T1000 (cell line): ENCODE results near the gene KLHL6.
"Not testable (repeated sequence)": the region's sequence is repeated elsewhere in the genome, so short reads cannot be mapped to it uniquely, and the experiment has no call there.

ENCODE experiments used
- DNase-seq: peaks from one replicate; lab custom pipeline; 2025; ENCODE audit warnings: mixed read lengths; lab: John Stamatoyannopoulos, UW

The KLHL6 gene

DNA sequence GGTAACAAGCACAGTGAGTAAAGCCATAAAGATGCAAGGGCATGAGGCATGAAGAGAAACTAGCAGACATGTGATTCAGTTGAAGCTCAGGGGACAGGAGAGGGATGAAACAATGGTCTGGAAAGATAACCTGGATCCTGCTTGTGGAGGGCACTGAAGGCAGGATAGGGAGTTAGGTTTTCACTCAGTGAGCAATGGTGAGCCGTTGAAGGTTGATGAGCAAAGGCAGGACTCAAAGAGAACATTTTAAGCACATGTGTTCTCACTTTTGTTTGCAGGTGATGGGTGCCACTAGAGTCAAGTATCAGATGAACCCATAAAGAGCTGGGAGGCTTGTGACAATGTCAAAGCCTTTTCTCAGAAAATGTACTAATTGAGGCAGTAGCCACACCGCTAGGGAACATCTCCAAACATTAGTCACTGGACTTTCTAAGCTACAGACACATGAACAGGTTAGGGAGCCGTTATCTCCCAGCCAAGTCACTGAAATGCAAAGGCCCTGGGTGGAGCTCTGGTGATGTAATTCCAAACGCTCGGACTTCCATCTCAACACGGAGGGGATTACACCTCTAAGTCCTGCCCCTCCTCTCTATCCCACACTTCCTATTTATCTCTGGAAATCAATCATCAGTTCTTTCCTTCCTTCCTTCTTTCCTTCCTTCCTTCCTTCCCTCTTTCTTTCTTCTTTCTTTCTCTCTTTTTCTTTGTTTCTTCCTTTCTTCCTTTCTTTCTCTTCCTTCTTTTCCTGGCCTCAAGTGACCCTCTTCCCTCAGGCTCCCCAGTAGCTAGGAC is 22.7 kb downstream of the KLHL6 start:
- DNase-seq = no peak

DNA sequence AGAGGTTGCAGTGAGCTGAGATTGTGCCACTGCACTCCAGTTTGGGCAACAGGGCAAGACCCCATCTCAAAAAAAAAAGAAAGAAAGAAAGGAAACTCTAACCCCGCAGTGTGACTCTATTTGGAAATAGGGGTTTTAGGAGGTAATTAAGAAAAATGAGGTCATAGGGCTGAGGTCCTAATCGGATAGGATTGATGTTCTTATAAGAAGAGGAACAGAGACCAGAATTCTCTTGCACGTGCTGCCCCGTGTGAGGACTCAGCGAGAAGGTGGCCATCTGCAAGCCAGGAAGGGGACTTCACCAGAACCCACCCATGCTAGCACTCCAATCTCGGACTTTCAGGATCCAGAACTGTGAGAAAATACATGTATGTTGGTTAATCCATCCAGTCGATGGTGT is 25.8 kb downstream of the KLHL6 start:
- no peak for DNase-seq

DNA sequence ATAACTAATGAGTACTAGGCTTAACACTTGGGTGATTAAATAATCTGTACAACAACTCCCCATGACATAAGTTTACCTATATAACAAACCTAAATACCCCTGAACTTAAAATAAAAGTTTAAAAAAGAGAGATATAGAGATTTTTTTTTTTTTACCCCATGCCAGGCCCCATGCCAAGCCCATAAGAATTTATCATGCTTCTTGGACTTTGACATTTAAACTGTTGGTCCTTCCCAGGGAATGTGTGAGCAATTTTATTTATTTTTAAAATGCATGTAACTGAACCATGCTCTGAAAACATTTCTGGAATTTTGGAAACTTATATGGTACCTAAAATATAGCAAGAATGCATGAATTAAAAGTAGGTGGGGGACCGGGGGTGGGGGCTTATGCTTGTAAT is 26.3 kb downstream of the KLHL6 start:
- no peak for DNase-seq

DNA sequence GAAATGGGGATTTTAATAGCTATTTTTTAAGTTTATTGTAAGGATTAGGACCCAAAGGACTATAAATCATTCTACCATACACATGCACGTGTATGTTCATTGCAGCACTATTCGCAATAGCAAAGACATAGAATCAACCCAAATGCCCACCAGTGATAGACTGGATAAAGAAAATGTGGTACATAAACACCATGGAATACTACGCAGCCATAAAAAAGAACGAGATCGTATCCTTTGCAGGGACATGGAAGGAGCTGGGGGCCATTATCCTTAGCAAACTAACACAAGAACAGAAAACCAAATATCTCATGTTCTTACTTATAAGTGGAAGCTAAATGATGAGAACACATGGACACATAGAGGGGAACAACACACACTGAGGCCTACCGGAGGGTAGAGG is 26.7 kb downstream of the KLHL6 start:
- DNase-seq = not testable (repeated sequence)

DNA sequence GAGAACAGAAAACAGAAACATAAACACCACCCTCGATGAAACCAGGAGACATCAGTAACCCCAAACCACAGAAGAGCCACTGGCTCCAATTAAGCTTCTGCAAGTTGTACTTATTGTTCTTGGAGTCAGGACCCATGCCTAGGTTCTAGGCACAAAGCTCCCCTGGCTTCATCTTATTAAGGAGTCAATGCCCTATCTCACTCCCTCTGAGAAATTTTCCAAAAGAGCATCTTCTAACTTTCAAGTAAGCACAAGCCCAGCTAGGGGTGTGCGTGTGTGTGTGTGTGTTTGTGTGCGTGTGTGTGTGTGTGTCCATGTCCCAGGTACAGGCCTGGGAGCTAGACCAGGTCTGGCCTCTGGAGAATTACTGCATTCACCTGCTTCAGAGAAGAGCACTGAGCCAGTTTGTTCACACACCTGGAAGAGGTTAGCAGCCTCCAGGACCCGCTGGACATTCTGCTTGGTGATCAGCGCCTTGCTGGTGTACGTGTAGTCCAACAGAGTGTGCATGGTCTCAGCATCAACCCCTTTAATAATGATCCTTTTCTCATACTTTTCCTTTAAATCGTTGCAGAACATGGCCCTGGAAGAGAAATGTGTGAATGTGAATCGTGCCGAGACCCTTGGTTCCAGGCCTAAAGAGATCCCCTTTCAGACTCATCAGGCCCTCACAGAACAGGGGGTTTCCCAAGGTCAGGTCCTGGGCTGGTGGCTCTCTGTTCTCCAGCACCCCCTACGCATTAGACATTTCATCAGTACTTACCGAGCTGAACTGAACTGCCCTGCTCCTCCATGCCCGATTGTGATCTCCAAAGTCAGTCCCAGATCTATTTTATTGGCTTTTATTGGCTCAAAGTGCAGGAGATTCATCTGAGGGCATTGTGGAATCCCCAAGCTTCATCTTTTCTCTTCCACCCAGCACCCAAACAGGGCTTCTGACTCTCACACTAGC is 27.8 kb downstream of the KLHL6 start:
- no peak for DNase-seq

DNA sequence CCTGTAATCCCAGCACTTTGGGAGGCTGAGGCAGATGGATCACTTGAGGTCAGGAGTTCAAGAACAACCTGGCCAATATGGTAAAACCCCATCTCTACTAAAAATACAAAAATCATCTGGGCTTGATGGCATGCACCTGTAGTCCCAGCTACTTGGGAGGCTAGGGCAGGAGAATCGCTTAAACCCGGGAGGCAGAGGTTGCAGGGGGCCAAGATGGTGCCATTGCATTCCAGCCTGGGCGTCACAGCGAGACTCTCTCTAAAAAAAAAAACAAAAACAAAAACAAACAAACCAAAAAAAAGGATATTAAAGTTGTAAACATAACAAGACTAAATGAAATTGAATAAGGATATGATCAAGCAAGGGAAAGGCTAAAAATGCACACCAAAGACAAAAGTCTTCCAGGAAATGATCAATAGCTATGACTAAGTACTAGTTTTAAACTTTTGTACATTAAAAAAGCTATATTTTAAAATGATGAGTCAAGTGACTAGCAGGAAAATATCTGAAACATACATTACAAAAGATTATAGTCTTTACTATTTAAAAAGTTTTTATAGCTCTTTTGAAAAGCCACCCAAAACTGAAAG is 28.6 kb downstream of the KLHL6 start:
- DNase-seq = no peak

DNA sequence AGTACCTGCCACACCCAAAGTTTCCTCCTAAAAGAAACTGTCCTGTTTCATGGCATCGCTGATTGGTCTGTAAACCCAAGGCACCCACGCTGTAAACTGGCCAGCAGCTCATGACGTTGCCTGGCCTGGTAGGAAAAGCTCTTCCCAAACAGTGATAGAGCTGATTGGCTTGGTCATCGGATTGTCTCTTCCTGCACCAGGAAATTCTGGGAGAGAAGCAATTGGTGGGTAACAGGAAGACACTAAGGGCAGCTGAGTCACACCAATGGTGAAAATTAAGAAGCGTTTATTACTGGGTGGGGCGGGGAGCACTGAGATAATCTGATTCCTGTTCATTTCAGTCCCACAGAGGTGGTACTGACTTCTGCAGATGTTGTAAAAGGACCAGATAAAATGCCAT is 31.0 kb downstream of the KLHL6 start:
- no peak for DNase-seq

DNA sequence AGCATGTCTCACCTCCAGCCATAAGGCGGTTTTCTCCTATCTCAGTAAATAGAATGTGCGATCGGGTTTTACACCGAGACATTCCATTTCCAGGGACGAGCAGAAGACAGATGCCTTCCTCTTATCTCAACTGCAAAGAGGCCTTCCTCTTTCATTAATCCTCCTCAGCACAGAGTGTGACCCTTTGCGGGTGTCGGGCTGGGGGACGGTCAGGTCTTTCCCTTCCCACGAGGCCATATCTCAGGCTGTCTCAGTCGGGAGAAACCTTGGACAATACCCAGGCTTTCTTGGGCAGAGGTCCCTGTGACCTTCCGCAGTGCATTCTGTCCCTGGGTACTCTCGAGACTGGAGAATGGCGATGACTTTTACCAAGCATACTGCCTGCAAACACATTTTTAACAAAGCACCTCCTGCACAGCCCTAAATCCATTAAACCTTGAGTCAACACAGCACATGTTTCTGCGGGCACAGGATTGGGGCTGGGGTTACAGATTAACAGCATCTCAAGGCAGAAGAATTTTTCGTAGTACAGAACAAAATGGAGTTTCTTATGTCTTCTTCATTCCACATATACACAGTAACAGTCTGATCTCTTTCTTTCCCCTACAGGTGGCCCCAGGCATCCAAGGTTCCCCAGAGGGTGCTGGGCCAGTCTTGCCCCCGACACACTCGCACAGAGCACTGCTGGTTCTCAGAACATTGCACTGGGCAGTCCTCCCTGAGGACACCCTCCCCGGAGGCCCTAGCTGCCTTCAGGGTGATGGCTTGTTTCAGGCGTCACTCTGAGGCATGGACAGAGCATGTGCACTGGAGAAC is 34.6 kb downstream of the KLHL6 start:
- DNase-seq = not testable (repeated sequence)

DNA sequence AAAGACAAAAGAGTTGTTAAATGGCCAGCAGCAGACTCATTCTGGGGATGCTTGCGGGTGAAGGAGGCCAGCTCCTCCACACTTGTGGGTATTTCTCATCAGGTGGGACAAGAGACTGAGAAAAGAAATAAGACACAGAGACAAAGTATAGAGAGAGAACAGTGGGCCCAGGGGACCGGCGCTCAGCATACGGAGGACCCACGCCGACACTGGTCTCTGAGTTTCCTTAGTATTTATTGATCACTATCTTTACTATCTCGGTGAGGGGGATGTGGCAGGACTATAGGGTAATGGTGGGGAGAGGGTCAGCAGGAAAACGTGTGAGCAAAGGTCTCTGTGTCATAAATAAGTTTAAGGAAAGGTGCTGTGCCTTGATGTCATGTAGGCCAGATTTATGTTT is 35.2 kb downstream of the KLHL6 start:
- DNase-seq = not testable (repeated sequence)

DNA sequence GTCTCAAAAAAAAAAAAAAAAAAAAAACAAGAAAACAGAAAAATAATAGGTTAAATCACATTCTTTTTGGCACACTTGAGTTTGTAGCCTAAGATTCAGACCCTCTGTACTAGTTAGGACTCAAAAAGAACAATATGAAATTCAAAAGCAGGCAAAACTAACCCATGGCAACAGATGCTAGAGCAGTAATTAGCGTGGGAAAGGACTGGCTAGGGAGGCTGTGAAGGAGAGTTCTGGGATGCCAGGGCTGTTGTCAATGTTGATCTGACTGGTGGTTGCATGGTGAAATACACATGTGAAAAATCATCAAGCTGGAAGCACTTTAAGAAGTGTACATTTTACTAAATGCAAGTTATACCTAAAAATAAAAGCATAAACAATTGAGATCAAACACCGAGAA is 35.6 kb downstream of the KLHL6 start:
- no peak for DNase-seq

DNA sequence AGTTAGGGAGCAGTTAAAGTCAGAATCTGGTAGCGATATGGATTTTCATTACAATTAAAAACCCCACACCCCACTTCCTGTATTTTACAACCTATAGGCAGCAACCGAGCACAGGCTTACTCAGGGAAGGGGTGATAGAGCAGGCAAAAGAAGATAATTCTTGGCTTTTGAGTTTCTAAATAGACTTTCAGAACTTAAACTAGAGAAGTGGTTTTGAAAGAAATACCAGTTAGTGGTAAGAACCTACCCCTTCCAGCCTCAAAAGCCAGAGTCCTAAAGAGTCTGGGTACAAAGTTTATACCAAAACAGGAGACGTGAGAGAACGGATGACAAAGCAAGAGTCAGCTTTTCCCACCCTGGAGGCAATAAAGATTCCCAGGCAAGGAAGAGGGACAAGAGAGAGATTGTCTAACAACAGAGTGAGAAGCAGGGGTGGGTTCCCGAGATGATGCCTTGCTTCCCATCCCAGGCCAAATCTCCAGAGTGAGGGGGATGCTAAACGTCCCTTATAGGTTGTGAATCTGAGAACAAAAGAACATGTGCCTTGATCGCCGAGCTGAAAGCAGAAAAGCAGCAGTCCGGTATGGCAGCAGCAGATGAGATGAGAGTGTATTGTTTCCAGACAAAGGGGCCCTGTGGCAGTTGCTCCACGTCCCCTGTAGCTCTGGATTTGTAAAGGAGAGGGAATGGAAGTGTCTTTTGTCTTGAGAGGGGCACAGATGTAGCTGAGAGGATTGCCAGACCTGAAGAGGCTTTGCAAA is 36.8 kb downstream of the KLHL6 start:
- no peak for DNase-seq

DNA sequence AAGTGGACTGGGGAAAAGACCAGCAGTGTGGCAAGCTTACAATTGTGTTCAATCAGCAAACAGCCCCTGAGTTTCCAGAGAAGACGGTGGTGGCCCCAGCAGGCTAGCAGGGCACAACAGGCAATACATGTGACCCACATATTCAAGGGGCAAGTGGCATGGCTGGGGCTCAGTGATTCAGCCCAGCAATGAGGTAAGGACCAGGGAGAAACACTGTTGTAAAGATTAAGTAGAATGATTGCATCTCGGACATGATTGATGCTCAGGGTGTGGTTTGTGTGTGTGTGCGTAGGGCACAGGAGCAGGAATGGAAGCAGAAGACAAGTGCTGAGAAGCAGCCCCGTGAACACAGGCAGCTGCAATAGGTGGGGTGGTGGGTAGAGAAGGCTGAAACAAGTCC is 37.9 kb downstream of the KLHL6 start:
- DNase-seq = no peak

DNA sequence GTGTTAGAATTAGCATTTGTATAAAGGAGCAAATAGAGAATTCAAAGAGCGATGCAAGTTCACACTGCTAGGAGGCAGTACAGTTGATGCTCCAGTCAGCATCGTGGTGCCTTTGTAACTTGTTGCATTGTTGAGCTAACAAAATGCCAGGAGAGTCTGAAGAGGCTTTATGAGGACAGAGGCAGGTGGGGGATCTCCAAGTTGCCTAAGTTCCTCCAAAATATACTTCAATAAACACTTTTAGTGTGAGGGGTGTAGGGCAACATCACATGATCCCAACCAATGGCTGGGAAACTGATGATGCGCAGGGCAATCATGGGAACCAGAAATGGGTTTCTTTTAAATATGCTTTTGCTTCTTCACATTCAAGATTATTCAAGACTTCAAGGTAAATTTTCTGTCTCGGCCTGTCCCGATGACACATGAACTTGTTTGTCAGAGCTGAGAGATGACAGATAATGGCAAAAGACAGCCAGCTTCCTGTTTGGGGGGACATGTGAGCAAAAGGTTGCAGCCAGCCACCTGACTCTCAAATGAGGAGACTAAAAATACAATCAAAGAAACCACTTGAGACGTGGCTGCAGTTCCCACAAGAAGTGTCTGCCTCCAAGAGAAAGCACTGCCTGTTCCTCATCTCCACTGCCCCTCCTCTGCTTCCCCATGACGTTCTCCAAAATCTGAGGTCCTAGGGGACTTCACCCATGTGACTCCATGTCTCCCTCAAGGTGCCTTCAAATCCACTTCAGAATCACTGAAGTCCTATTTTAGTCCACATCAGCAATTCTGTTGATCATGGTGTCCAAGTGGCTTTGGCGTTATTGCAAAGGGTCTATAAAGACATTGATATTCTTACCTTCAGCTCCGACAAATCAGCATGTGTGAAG is 39.3 kb downstream of the KLHL6 start:
- no peak for DNase-seq

DNA sequence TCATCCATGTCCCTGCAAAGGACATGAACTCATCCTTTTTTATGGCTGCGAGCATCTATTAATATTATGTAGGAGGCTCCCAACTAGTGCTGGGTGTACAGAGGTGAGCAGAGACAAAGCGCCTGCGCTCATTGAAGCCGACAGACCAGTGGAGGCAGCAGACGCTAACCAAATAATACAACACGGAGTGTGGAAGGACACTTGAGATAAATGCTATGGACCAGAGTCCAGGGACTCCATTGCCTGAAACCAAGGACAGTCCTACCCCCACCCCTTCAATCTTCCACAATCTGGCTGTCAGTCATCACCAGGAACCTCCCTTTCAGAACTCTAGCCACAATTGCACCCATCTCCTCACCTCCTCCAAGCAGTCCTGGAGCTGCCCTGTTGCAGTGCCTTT is 41.5 kb downstream of the KLHL6 start:
- no peak for DNase-seq

DNA sequence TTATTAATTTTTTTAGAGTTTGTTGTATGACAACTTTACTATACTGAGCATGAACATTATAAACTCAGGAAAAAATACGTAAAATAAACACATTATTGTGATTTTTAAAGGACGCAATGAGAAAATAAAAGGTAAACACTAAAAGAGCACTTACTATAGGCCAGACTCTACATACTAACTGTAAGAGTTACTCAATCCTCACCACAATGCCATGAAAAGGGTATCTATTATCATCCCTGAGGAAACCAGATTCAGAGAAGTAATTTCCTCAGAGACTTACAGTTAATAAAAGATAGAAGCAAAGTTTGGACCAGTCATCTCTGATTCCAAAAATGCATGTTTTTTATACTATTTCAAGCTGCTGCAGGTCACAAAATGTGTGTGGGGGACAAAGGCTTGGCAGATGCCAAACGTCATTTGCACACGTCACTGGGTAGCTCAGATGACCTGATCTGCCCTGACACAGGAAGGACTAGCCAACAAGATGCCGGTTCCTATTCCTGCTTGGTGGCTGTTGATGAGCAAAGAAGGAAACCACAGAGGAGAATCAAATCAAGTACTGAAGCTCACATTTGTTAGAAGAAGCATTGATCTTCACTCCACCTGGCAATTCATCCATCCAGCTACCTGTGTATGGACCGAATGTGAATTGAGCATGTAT is 42.3 kb downstream of the KLHL6 start:
- DNase-seq = no peak

DNA sequence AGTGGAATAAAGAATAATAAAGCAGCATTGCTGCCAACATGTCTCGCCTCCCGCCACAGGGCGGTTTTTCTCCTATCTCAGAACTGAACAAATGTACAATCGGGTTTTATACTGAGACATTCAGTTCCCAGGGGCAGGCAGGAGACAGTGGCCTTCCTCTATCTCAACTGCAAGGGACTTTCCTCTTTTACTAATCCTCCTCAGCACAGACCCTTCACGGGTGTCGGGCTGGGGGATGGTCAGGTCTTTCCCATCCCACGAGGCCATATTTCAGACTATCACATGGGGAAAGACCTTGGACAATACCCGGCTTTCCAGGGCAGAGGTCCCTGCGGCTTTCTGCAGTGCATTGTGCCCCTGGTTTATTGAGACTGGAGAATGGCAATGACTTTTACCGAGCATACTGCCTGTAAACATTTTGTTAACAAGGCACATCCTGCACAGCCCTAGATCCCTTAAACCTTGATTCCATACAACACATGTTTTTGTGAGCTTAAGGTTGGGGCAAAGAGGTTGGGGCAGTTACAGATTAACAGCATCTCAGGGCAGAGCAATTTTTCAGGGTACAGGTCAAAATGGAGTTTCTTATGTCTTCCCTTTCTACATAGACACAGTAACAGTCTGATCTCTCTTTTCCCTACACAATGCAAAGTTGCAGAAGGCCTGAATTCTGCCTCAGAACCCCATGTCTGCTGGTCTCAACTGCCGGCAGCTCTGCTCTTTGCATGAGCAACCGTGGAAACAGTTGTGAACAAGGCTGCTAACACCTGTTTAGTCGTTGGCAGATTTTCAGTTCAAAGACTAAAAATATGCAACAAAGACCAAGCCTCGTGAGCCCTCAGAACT is 44.0 kb downstream of the KLHL6 start:
- DNase-seq = not testable (repeated sequence)

DNA sequence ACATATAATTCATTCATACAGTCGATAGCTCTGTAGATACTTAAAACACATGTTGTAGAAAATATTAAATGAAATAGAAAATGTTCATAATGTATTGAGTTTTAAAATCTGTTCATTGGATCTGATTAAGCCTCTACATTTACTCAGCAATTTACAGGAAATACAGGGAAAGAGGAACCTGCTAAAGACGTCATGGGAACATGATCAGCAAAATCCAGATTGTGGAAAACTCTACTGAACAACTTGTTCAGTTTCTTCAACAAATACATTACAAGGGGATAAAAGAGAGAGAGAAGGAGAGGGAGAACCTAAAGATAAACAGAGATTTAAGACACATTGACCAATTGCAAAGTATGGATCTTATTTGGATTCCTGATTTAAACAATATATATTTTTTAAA is 46.7 kb downstream of the KLHL6 start:
- DNase-seq = no peak

DNA sequence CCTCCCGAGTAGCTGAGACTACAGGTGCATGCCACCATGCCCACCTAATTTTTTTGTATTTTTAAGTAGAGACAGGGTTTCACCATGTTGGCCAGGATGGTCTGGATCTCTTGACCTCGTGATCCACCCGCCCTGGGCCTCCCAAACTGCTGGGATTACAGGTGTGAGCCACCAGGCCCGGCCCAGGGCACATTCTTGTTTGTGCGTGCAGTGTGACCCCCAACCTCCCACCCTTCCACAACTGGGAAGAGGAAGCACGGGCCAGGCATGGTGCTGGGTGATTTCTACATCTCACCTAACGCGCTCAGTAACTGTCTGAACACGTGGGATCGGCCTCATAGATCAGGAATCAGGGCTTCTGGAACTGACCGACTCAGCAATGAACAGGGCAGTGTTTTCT is 48.0 kb downstream of the KLHL6 start:
- no peak for DNase-seq
